Astrocyte (in vitro differentiated cells and primary cell): ENCODE measurements around the gene GRK5. TPM values are rescaled to one million over a fixed set of nuclear protein-coding genes. Genes with fewer than 3 reads are reported as not detected.

Experiments
- DNase-seq: peaks from one replicate; pipeline ENCODE4 v3.0.0-alpha.2; 2010; ENCODE audit warnings: low read depth
- FAIRE-seq: peaks from 2 replicates; lab custom pipeline; 2011; peaks lifted over from hg19 to GRCh38; lab: Jason Lieb, UNC
- H2AFZ ChIP-seq: 2 replicates; pipeline ENCODE4 v1.6.0; 2012; ENCODE audit warnings: low read depth, low read length, inconsistent platforms
- H3K27ac ChIP-seq: 2 replicates; pipeline ENCODE4 v1.5.1; 2011; ENCODE audit warnings: low read depth, low read length, inconsistent platforms
- H3K27me3 ChIP-seq: 2 replicates; pipeline ENCODE4 v1.6.0; 2011; ENCODE audit warnings: low read length, inconsistent platforms; ENCODE audit not compliant: insufficient read depth
- H3K36me3 ChIP-seq: 2 replicates; pipeline ENCODE4 v1.5.1; 2011; ENCODE audit warnings: low read length, inconsistent platforms; ENCODE audit not compliant: insufficient read depth
- H3K4me1 ChIP-seq: 2 replicates; pipeline ENCODE4 v1.5.1; 2011; ENCODE audit warnings: low read length, inconsistent platforms; ENCODE audit not compliant: insufficient read depth
- H3K4me2 ChIP-seq: 2 replicates; pipeline ENCODE4 v1.6.0; 2012; ENCODE audit warnings: low read length, inconsistent platforms
- H3K4me3 ChIP-seq: 2 replicates; pipeline ENCODE4 v1.5.1; 2011; ENCODE audit warnings: low read depth, mild to moderate bottlenecking, low read length, inconsistent platforms; ENCODE audit not compliant: insufficient read depth
- H3K79me2 ChIP-seq: 2 replicates; pipeline ENCODE4 v1.6.0; 2012; ENCODE audit warnings: mild to moderate bottlenecking, low read length, inconsistent platforms; ENCODE audit not compliant: insufficient read depth
- H3K9ac ChIP-seq: 2 replicates; pipeline ENCODE4 v1.6.0; 2012; ENCODE audit warnings: mild to moderate bottlenecking, low read length, inconsistent platforms
- H3K9me3 ChIP-seq: 2 replicates; pipeline ENCODE4 v1.5.1; 2012; ENCODE audit warnings: low read depth, mild to moderate bottlenecking, low read length, inconsistent platforms; ENCODE audit not compliant: insufficient read depth
- H4K20me1 ChIP-seq: 2 replicates; pipeline ENCODE4 v1.6.0; 2012; ENCODE audit warnings: low read length, inconsistent platforms; ENCODE audit not compliant: insufficient read depth
- H3K27ac Mint-ChIP-seq: one replicate; pipeline ENCODE4 v1.8.0; 2021; ENCODE audit warnings: mild to moderate bottlenecking, mixed read lengths; ENCODE audit not compliant: unreplicated experiment
- H3K27me3 Mint-ChIP-seq: one replicate; pipeline ENCODE4 v1.8.0; 2021; ENCODE audit warnings: low read depth, mixed read lengths; ENCODE audit not compliant: unreplicated experiment
- H3K36me3 Mint-ChIP-seq: one replicate; pipeline ENCODE4 v1.8.0; 2021; ENCODE audit warnings: low read depth, mixed read lengths; ENCODE audit not compliant: unreplicated experiment
- H3K4me1 Mint-ChIP-seq: one replicate; pipeline ENCODE4 v1.8.0; 2021; ENCODE audit warnings: low read depth, mixed read lengths; ENCODE audit not compliant: unreplicated experiment
- H3K4me3 Mint-ChIP-seq: one replicate; pipeline ENCODE4 v1.8.0; 2021; ENCODE audit warnings: mild to moderate bottlenecking, moderate library complexity, mixed read lengths; ENCODE audit not compliant: unreplicated experiment
- H3K9me3 Mint-ChIP-seq: one replicate; pipeline ENCODE4 v1.8.0; 2021; ENCODE audit warnings: mild to moderate bottlenecking, mixed read lengths; ENCODE audit not compliant: unreplicated experiment
- EZH2 ChIP-seq: IDR thresholded peaks from 2 replicates; pipeline ENCODE4 v1.6.1; 2012; ENCODE audit warnings: mild to moderate bottlenecking, low read length, inconsistent platforms; ENCODE audit not compliant: insufficient read depth
- total RNA-seq: library from RNA; stranded (reverse); gene quantifications from 2 replicates; pipeline ENCODE4 v1.2.1, GENCODE V29; 2021
- TF ChIP-seq, protein P1 (sequence below): IDR thresholded peaks from 2 replicates; pipeline ENCODE4 v1.5.1; 2011; ENCODE audit warnings: low read depth, mild to moderate bottlenecking, inconsistent platforms, low read length, moderate library complexity; ENCODE audit not compliant: insufficient read depth

GRK5 gene
- total RNA-seq, 1 donor from 2014 or later, result 8.5 TPM

DNA sequence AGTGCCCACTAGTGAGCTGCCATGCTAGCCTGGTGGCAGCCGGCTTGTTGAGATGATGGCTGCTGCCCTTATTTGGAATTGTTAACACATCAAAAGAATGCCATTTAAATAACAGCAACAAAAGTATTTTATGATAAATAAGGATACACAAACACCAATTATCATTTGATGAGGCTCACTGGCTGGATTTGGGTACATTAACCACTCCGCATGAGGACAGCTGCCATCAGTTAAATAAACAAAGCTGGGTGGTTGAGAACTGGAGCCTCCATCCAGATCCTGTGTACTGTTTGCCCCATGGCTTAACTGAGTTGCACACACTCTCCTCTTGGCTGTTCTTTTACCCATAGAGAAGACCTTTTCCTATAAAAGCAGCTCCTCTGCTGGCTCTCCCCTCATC is 231.3 kb downstream of the GRK5 start:
- no peaks in the 10 kb centered on the region for H3K9me3 ChIP-seq
- Mint-ChIP-seq H3K27me3 (peaks cover 30% of the 10 kb centered on the region), H3K9me3 (peaks cover 18% of the 10 kb centered on the region), H3K27ac (no peak overlapping the region), H3K4me3 (no peak overlapping the region), H3K36me3 (peaks cover 32% of the 10 kb centered on the region), H3K4me1 (no peaks in the 10 kb centered on the region)
- no peak overlapping the region for H3K9ac ChIP-seq
- H3K27me3 ChIP-seq, result no peaks in the 10 kb centered on the region
- no peak overlapping the region for H2AFZ ChIP-seq
- H3K4me1 ChIP-seq, result peaks cover 8% of the 10 kb centered on the region
- no peaks in the 10 kb centered on the region for H3K79me2 ChIP-seq
- H3K27ac ChIP-seq, result no peak overlapping the region
- DNase-seq (no peak), FAIRE-seq (no peak)
- no peak overlapping the region for H3K4me2 ChIP-seq
- no peaks in the 10 kb centered on the region for H4K20me1 ChIP-seq
- H3K4me3 ChIP-seq, result no peak overlapping the region
- H3K36me3 ChIP-seq, result no peaks in the 10 kb centered on the region
- TF ChIP-seq EZH2, result no peak
- TF ChIP-seq, protein P1, sequence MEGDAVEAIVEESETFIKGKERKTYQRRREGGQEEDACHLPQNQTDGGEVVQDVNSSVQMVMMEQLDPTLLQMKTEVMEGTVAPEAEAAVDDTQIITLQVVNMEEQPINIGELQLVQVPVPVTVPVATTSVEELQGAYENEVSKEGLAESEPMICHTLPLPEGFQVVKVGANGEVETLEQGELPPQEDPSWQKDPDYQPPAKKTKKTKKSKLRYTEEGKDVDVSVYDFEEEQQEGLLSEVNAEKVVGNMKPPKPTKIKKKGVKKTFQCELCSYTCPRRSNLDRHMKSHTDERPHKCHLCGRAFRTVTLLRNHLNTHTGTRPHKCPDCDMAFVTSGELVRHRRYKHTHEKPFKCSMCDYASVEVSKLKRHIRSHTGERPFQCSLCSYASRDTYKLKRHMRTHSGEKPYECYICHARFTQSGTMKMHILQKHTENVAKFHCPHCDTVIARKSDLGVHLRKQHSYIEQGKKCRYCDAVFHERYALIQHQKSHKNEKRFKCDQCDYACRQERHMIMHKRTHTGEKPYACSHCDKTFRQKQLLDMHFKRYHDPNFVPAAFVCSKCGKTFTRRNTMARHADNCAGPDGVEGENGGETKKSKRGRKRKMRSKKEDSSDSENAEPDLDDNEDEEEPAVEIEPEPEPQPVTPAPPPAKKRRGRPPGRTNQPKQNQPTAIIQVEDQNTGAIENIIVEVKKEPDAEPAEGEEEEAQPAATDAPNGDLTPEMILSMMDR, result no peak

DNA sequence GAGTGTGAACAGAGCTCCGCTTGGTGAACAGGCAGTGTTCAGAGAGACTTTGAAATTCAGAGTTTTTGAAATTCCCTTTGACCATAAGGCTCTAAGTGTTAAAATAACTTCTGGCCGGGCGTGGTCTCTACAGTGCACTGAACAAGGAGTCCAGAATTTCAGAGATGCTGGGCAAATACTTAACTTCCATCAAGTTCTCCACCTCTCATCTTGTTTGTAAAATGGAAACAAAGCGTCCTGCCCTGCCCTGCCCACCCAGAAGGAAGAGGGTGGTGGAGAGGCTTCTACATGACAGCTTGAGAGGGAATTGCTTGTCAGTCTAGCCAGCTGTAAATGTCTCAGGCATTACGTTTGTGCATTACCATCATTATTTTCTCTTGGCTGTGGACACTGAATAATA is 232.6 kb downstream of the GRK5 start:
- no peak overlapping the region for H2AFZ ChIP-seq
- H3K4me3 Mint-ChIP-seq, result no peak overlapping the region
- no peaks in the 10 kb centered on the region for H3K36me3 ChIP-seq

More for the DNA sequence above, 232.6 kb downstream of the GRK5 start:
- Histone ChIP-seq H3K4me2 (no peak overlapping the region), H3K27ac (no peak overlapping the region), H3K79me2 (no peaks in the 10 kb centered on the region), H3K9ac (no peak overlapping the region), H3K9me3 (no peaks in the 10 kb centered on the region), H3K4me1 (peaks cover 8% of the 10 kb centered on the region), H4K20me1 (no peaks in the 10 kb centered on the region), H3K27me3 (no peaks in the 10 kb centered on the region), H3K4me3 (no peak overlapping the region)
- TF ChIP-seq EZH2, result no peak
- TF ChIP-seq, protein P1, result no peak
- Mint-ChIP-seq H3K36me3 (peaks cover 23% of the 10 kb centered on the region), H3K27me3 (peaks cover 30% of the 10 kb centered on the region), H3K4me1 (no peaks in the 10 kb centered on the region), H3K9me3 (peaks cover 12% of the 10 kb centered on the region), H3K27ac (no peak overlapping the region)
- FAIRE-seq (no peak), DNase-seq (no peak)
